ENCODE results near the gene CACNB2. TPM values are rescaled to one million over a fixed set of nuclear protein-coding genes. Genes with fewer than 3 reads are reported as not detected.

The CACNB2 gene
- total RNA-seq, 4 donors from 2014 or later = 11.6 to 13.8 (median 12.1) TPM

- Histone ChIP-seq H3K27ac (no peak overlapping the region), H3K4me3 (no peak overlapping the region), H3K27me3 (peaks cover 3% of the 10 kb centered on the region), H3K4me1 (no peaks in the 10 kb centered on the region), H3K36me3 (no peaks in the 10 kb centered on the region), H3K9me3 (no peaks in the 10 kb centered on the region)
- no peak for DNase-seq (ENCODE audit: low spot score in 2 of 2)
- TF ChIP-seq EP300 (IDR thresholded peaks at IDR 0.05) (no peak), CTCF (IDR thresholded peaks at IDR 0.05) (no peak), POLR2AphosphoS5 (IDR thresholded peaks at IDR 0.05) (no peak), POLR2A (IDR thresholded peaks at IDR 0.05) (no peak)
- 56% methylated on average over 5 of the region's 5 CpGs for WGBS
Observed at GRCh38 chr10:18226336-18226735, 86.1 kb downstream of the CACNB2 start.

GRCh38 chr10:18229826-18230225 is 89.6 kb downstream of the CACNB2 start:
- Histone ChIP-seq H3K36me3 (no peaks in the 10 kb centered on the region), H3K4me3 (no peak overlapping the region), H3K27ac (no peak overlapping the region), H3K27me3 (peaks cover 3% of the 10 kb centered on the region), H3K4me1 (no peaks in the 10 kb centered on the region), H3K9me3 (no peaks in the 10 kb centered on the region)
- DNase-seq (ENCODE audit: low spot score in 2 of 2) = no peak
- WGBS = 81% methylated on average over 3 of the region's 3 CpGs
- TF ChIP-seq CTCF (IDR thresholded peaks at IDR 0.05) (no peak), POLR2A (IDR thresholded peaks at IDR 0.05) (no peak), EP300 (IDR thresholded peaks at IDR 0.05) (no peak), POLR2AphosphoS5 (IDR thresholded peaks at IDR 0.05) (no peak)

- no peak for DNase-seq (ENCODE audit: low spot score in 2 of 2)
- Histone ChIP-seq H3K27ac (no peak overlapping the region), H3K27me3 (peaks cover 3% of the 10 kb centered on the region), H3K9me3 (no peaks in the 10 kb centered on the region), H3K4me1 (no peaks in the 10 kb centered on the region), H3K4me3 (no peak overlapping the region), H3K36me3 (no peaks in the 10 kb centered on the region)
- TF ChIP-seq EP300 (IDR thresholded peaks at IDR 0.05) = no peak
- no peak for TF ChIP-seq CTCF (IDR thresholded peaks at IDR 0.05)
- no peak for TF ChIP-seq POLR2AphosphoS5 (IDR thresholded peaks at IDR 0.05)
- TF ChIP-seq POLR2A (IDR thresholded peaks at IDR 0.05) = no peak
- WGBS = 90% methylated on average over 2 of the region's 2 CpGs
Observed at GRCh38 chr10:18230794-18231193, 90.6 kb downstream of the CACNB2 start.

- no peaks in the 10 kb centered on the region for H3K9me3 ChIP-seq
- TF ChIP-seq POLR2A (IDR thresholded peaks at IDR 0.05) = no peak
- no peak for TF ChIP-seq CTCF (IDR thresholded peaks at IDR 0.05)
- no peak for TF ChIP-seq EP300 (IDR thresholded peaks at IDR 0.05)
- no peak for TF ChIP-seq POLR2AphosphoS5 (IDR thresholded peaks at IDR 0.05)
- H3K36me3 ChIP-seq = no peaks in the 10 kb centered on the region
- H3K4me1 ChIP-seq = no peaks in the 10 kb centered on the region
- no peak overlapping the region for H3K4me3 ChIP-seq
- no peak overlapping the region for H3K27ac ChIP-seq
- peaks cover 3% of the 10 kb centered on the region for H3K27me3 ChIP-seq
- 90% methylated on average over 2 of the region's 2 CpGs for WGBS
- no peak for DNase-seq (ENCODE audit: low spot score in 2 of 2)
Observed at GRCh38 chr10:18231480-18231879, 91.3 kb downstream of the CACNB2 start.

GRCh38 chr10:18233775-18234174 is 93.6 kb downstream of the CACNB2 start:
- no peak overlapping the region for H3K27ac ChIP-seq
- no peaks in the 10 kb centered on the region for H3K9me3 ChIP-seq
- H3K27me3 ChIP-seq = no peaks in the 10 kb centered on the region
- no peaks in the 10 kb centered on the region for H3K4me1 ChIP-seq
- DNase-seq (ENCODE audit: low spot score in 2 of 2) = no peak
- WGBS = 79% methylated on average over 8 of the region's 8 CpGs
- H3K4me3 ChIP-seq = no peak overlapping the region
- no peak for TF ChIP-seq POLR2AphosphoS5 (IDR thresholded peaks at IDR 0.05)
- TF ChIP-seq CTCF (IDR thresholded peaks at IDR 0.05) = no peak
- TF ChIP-seq EP300 (IDR thresholded peaks at IDR 0.05) = no peak
- TF ChIP-seq POLR2A (IDR thresholded peaks at IDR 0.05) = no peak
- no peaks in the 10 kb centered on the region for H3K36me3 ChIP-seq
